ENCODE data around the gene HSPB6.

HSPB6 gene

DNA sequence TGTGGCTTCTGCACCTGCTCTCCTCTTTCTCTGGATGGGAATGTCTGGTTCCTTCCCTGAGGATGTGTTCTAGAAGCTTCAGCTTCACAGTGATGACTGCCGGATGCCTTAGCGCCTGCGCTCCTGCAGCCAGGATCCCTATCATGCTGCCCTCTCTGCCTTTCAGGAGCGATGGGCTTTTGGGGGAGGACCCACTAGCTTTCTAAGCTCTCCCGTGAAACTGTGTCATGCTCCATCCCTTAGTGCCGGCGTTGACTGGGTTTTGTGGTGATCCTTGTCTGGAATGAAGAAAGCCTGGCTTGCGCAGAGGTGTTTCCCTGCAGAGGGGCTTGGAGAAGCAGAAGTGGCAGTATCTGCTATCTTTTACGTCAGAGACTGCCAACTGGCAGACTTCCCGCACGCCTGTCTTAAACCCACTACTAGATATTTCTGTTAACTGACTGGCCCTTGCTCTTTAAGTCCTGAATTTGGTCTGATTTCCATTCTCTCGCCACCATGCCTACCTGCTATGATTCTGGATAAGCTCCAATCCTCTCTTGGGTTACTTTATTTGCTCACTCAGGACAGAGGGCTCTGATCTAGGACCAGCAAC is 42.8 kb downstream of the HSPB6 start:
- DNase-seq = no peak

DNA sequence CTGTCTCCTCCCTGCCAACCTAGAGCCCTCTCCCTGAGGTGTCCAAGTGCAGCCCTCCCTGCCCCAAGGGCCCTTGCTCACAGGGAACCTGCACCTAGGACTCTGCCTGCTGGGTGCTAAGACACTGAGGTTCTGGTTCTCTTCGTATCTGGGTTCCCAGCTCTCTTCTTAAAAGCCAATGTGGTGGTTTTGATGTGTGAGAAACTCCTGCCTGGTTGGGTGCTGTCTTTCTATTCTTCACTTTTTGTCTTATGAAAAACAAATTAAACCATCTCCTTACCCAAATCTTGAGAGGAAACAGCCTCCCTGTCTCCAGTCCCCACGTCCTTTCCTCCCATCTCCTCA is 43.4 kb downstream of the HSPB6 start:
- DNase-seq = no peak

DNA sequence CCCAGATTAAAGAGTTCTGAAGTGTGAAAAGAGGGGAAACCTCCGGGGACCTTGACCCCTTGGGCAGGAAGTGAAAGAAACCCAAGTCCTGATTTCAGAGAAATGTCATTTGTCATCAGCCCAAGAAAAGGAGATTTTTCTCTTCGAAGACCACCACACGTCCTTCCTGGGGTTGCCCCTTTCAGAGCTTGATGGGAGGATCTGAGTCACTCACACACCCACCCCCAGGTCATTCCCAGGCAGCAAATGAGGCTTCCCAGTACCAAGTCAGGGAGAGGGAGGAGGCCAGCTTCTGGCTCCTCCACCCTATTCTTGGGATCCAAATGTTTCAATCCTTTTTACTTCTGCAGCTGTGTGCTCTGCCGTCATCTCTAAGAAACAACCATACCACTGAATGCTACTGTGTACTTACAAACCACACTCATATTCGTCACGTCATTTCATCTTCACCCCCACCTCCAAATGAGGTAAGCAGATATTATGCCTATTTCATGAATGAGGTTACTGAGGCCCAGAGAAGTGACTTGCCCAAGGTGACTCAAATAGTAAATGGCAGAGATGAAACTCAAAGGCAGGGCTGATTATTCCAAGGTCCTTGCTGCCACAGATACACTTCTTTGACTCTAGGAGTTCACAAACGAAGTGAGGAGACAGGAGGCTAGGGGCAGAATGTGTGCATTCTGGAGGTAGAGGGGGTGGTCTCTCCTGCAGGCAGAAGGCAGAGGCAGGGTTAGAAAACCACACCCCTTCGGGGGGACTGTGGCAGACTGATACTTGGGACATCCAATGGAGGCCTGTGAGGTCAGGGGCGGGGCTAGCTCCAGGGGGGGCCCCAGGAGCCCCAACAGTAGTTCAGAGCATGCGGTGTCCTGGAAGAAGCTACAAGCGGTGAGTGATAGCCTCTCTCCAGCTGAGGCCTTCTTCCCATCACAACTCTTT is 44.0 kb downstream of the HSPB6 start:
- DNase-seq = peak; percentile 55

DNA sequence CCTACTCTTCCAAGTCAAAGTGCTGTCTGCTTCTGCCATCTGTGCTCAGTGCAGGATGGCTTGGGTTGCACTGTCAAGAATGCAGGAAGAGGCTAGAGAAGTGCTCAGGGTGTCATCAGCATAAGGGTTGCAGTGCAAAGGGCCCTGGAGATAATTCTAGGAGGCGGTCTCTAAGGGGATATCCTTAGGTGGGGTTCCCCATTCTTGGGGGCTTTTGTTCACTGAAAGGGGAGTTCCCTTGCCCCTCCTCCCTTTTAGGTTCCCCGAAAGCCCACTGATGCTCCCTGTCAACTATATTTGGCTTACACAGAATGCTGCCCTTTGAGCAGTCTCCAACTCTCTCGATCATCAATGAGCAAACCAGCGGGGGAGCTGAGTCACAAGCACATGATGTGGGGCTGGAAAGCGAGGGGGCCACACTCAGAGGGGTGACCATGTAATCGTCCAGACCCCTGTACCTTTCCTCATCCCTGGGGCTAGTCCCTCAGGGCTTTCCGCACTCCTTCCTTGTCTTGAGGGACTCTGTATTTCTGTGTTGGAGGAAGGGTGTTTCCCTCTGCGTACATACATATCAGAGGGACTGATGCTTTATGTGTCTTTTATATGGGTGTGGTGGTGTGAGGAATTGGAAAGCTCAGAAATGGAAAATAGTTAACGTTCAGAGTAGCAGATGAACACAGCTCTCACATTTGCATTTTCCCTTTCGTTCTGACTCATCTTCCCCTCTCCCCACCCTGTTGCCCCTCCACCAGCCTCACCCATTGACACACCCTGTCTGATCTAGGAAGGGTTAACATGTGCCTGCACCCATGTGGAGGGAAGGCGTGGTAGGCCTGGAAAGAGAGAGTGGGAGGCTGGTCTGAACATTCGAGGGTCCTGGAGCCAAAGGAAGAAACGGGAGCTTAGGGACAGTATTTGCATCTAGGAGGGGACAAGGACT is 45.8 kb downstream of the HSPB6 start:
- no peak for DNase-seq

DNA sequence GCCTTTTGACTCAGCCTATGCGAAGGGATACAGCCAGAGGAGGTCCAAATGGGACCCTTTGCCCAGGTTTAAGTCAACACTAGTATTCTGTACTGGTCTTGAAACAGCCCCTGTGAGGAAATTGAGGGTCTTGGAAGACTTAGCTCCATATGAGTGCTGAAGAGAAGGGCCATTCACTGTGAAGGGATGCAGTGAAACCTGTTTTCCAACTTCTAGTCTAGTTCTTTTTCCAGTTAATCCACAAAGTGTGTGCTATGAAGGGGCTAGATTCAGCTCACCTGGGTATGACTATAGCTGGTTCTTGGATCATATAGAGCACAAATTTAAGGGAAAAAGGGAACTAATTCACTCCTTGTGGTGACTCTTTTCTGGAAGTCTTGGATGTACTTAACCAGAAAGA is 48.4 kb downstream of the HSPB6 start:
- no peak for DNase-seq

Data from central memory CD4-positive, alpha-beta T cell (primary cell).